Nephron progenitor cell (in vitro differentiated cells): ENCODE data around the gene PALS1.

Experiments
- DNase-seq: peaks from one replicate; pipeline ENCODE4 v3.0.0; 2021
- H3K27ac Mint-ChIP-seq: 2 replicates; pipeline ENCODE4 v1.8.0; 2021; ENCODE audit warnings: mild to moderate bottlenecking, moderate library complexity, mixed read lengths
- H3K27me3 Mint-ChIP-seq: 2 replicates; pipeline ENCODE4 v1.8.0; 2021; ENCODE audit warnings: mild to moderate bottlenecking, low read depth, mixed read lengths; ENCODE audit not compliant: poor library complexity
- H3K36me3 Mint-ChIP-seq: 2 replicates; pipeline ENCODE4 v1.8.0; 2021; ENCODE audit warnings: low read depth, mixed read lengths
- H3K4me1 Mint-ChIP-seq: 2 replicates; pipeline ENCODE4 v1.8.0; 2021; ENCODE audit warnings: mixed read lengths
- H3K4me3 Mint-ChIP-seq: 2 replicates; pipeline ENCODE4 v1.8.0; 2021; ENCODE audit warnings: mild to moderate bottlenecking, moderate library complexity, mixed read lengths
- H3K9me3 Mint-ChIP-seq: 2 replicates; pipeline ENCODE4 v1.8.0; 2021; ENCODE audit warnings: mild to moderate bottlenecking, moderate library complexity, mixed read lengths
- CTCF ChIP-seq: fragments of 200-600 bp; sonication (generic); IDR thresholded peaks from 2 replicates; pipeline ENCODE4 v1.5.0; 2021; ENCODE audit warnings: antibody characterized with exemption

The PALS1 gene

GRCh38 chr14:67232621-67233020, 8.6 kb upstream of the PALS1 start:
- H3K27me3 Mint-ChIP-seq = peaks cover 7% of the 10 kb centered on the region
- peak overlapping the region; percentile 66 for H3K27ac Mint-ChIP-seq
- H3K4me3 Mint-ChIP-seq = no peak overlapping the region
- H3K9me3 Mint-ChIP-seq = no peaks in the 10 kb centered on the region
- no peaks in the 10 kb centered on the region for H3K4me1 Mint-ChIP-seq
- no peak for DNase-seq
- H3K36me3 Mint-ChIP-seq = no peaks in the 10 kb centered on the region
- no peak for TF ChIP-seq CTCF

- peaks cover 16% of the 10 kb centered on the region for H3K4me1 Mint-ChIP-seq
- H3K4me3 Mint-ChIP-seq = no peak overlapping the region
- H3K9me3 Mint-ChIP-seq = no peaks in the 10 kb centered on the region
- no peak for TF ChIP-seq CTCF
- peaks cover 4% of the 10 kb centered on the region for H3K36me3 Mint-ChIP-seq
- peaks cover 37% of the 10 kb centered on the region for H3K27me3 Mint-ChIP-seq
- H3K27ac Mint-ChIP-seq = no peak overlapping the region
- no peak for DNase-seq
Observed at GRCh38 chr14:67237591-67237990, 3.6 kb upstream of the PALS1 start.

GRCh38 chr14:67239582-67239981, 1.7 kb upstream of the PALS1 start:
- H3K36me3 Mint-ChIP-seq = peaks cover 13% of the 10 kb centered on the region
- peak overlapping the region; percentile 79 for H3K4me3 Mint-ChIP-seq
- no peak for DNase-seq
- H3K9me3 Mint-ChIP-seq = peaks cover 4% of the 10 kb centered on the region
- H3K27ac Mint-ChIP-seq = no peak overlapping the region
- H3K4me1 Mint-ChIP-seq = peaks cover 23% of the 10 kb centered on the region
- no peak for TF ChIP-seq CTCF
- H3K27me3 Mint-ChIP-seq = peaks cover 37% of the 10 kb centered on the region

- TF ChIP-seq CTCF = no peak
- H3K4me1 Mint-ChIP-seq = peaks cover 23% of the 10 kb centered on the region
- peak; percentile 33 for DNase-seq
- peaks cover 4% of the 10 kb centered on the region for H3K9me3 Mint-ChIP-seq
- H3K27ac Mint-ChIP-seq = peak overlapping the region; percentile 59
- H3K36me3 Mint-ChIP-seq = peaks cover 17% of the 10 kb centered on the region
- H3K4me3 Mint-ChIP-seq = peak overlapping the region; percentile 79
- peaks cover 34% of the 10 kb centered on the region for H3K27me3 Mint-ChIP-seq
Observed at GRCh38 chr14:67240168-67240932, 885 bp upstream of the PALS1 start.

GRCh38 chr14:67240978-67241410, 241 bp upstream of the PALS1 start:
- H3K36me3 Mint-ChIP-seq = peaks cover 17% of the 10 kb centered on the region
- H3K4me1 Mint-ChIP-seq = peaks cover 23% of the 10 kb centered on the region
- peak overlapping the region; percentile 99 for H3K27ac Mint-ChIP-seq
- peak; percentile 96 for DNase-seq
- peaks cover 31% of the 10 kb centered on the region for H3K27me3 Mint-ChIP-seq
- H3K9me3 Mint-ChIP-seq = peaks cover 4% of the 10 kb centered on the region
- peak overlapping the region; percentile 79 for H3K4me3 Mint-ChIP-seq
- TF ChIP-seq CTCF = no peak

- Mint-ChIP-seq H3K4me1 (peaks cover 26% of the 10 kb centered on the region), H3K27me3 (peaks cover 31% of the 10 kb centered on the region), H3K27ac (peak overlapping the region; percentile 97), H3K36me3 (peaks cover 17% of the 10 kb centered on the region), H3K4me3 (peak overlapping the region; percentile 94), H3K9me3 (peaks cover 4% of the 10 kb centered on the region)
- no peak for TF ChIP-seq CTCF
- no peak for DNase-seq
Observed at GRCh38 chr14:67242168-67242420, 859 bp downstream of the PALS1 start.
